GM12875 (cell line): ENCODE measurements around the gene AGPAT1.
"Not testable (repeated sequence)": the region's sequence is repeated elsewhere in the genome, so short reads cannot be mapped to it uniquely, and the experiment has no call there.

ENCODE experiments used
- H3K4me3 ChIP-seq: one replicate; pipeline ENCODE4 v1.5.1; 2011; ENCODE audit warnings: low read depth, low read length, control low read depth
- TF ChIP-seq, protein P1 (sequence below): IDR thresholded peaks from 2 replicates; pipeline ENCODE4 v1.5.1; 2011; ENCODE audit warnings: low read depth, mild to moderate bottlenecking, control low read depth, inconsistent platforms, low read length, moderate library complexity, borderline replicate concordance; ENCODE audit not compliant: insufficient read depth

Gene AGPAT1

DNA sequence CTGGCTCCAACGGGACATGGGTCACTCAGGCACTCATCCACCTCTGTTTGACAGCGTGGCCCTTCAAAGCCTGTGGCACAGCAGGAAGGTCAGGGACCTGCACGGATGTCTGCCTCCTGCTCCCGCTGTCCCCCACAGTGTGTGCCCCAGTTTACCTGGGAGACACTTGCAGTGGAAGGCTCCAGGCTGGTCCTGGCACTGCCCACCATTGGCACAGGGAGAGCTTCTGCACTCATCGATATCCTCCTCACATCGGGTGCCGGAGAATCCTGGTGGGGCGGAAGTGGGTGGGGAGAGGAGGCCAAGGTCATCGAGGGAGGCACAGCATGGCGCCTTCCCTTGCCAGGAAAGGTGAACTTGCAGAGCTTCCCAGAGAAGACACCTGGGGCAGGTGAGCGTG, 41.1 kb upstream of the AGPAT1 start:
- no peak overlapping the region for H3K4me3 ChIP-seq
- TF ChIP-seq, protein P1, sequence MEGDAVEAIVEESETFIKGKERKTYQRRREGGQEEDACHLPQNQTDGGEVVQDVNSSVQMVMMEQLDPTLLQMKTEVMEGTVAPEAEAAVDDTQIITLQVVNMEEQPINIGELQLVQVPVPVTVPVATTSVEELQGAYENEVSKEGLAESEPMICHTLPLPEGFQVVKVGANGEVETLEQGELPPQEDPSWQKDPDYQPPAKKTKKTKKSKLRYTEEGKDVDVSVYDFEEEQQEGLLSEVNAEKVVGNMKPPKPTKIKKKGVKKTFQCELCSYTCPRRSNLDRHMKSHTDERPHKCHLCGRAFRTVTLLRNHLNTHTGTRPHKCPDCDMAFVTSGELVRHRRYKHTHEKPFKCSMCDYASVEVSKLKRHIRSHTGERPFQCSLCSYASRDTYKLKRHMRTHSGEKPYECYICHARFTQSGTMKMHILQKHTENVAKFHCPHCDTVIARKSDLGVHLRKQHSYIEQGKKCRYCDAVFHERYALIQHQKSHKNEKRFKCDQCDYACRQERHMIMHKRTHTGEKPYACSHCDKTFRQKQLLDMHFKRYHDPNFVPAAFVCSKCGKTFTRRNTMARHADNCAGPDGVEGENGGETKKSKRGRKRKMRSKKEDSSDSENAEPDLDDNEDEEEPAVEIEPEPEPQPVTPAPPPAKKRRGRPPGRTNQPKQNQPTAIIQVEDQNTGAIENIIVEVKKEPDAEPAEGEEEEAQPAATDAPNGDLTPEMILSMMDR: no peak

DNA sequence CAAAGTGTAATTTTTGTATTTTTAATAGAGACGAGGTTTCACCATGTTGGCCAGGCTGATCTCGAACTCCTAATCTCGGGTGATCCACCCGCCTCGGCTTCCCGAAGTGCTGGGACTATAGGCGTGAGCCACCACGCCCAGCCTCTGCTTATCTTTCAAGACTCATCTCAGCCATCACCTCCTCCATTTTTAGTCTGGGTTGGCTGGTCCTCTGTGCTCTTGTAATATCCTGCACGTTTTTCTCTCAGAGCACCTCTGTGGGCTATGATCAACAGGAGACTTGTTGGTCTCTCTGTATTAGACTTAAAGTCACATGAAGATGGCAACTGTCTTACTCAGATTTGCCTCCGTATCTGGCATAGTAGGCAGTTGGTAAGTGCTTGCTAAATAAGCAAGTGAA, 40.4 kb upstream of the AGPAT1 start:
- TF ChIP-seq, protein P1: no peak
- no peak overlapping the region for H3K4me3 ChIP-seq

DNA sequence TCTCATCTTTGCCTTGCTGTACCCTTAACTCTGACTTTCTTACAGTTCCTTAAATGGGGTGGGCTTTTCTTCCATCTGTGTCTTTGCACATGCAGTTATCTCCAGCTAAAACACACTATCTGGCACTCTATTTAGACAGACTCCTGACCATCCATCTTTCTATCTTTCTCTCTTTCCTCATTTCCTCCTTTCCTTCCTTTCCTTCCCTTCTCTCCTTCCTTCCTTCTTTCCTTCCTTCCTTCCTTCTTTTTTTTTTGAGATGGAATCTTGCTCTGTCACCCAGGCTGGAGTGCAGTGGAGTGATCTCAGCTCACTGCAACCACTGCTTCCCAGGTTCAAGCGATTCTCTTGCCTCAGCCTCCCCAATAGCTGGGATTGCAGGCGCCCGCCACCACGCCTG, 39.7 kb upstream of the AGPAT1 start:
- TF ChIP-seq, protein P1: no peak
- no peak overlapping the region for H3K4me3 ChIP-seq

DNA sequence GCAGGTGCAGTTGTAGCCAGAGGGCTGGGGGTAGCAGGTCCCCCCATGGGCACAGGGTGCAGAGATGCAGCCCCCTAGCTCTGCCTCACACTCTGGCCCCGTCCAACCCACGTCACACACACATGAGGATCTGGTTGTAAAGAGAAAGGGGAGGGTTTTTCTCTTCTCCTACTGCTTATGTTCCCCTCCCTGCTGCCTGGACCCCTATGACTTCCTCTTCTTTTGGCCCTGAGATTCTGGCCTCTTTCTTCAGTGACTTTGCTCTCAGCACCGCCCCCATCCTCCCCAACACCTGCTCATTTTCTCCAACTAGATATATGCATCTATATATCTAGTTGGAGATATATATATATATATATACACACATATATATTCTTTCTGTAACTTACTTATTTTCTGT, 38.2 kb upstream of the AGPAT1 start:
- no peak overlapping the region for H3K4me3 ChIP-seq
- TF ChIP-seq, protein P1: no peak

DNA sequence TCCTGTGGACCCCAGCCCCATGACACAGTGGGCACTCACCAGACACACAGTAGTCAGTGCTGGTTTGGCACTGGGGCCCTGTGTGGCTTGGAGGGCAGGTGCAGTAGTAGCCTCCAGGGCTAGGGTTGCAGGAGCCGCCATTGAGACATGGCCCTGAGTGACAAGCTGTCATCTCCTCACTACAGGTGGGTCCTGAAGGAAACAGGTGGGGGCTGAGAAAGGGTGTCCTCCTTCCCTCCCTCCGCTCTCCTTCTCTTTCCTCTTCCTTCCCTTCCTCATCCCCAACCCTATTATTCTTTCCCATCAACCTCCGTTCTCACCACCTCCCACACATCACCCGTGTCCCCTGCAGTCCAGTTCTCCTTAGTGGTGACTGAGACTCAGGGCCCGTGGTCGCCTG, 37.8 kb upstream of the AGPAT1 start:
- TF ChIP-seq, protein P1: no peak
- H3K4me3 ChIP-seq: no peak overlapping the region

DNA sequence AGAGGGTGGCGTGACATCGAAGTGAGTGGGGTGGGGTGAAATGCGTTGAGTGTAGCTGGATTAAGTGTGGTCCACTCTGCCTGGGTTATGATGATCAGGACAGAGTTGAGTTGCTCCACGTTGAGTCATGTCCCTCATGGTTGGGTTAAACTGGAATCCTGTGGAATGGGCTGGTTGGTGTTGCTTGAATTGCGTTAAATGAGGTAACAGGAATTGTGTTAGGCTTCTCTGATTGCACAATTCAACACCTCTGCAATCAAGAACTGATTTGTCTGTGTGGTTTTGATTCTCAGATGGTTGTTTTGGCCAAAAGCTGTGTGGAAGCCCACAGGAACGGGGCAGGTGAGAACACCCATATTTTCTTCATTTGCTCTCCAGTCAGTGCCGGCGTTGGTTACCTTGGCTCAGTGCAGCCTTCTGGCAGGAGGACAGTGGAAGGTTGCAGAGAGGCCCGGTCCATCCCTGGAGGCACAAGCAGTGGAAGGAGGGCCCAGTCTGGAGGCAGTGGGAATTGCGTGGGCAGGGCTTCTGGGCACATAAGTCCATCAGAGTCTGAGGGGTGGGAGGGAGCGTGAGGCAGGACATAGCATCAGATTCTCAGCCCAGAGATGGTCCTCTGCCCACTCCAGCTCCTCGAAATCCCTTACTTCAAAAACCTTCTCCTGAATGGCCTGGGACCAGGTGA, 36.3 kb upstream of the AGPAT1 start:
- H3K4me3 ChIP-seq: no peak overlapping the region
- TF ChIP-seq, protein P1: no peak

DNA sequence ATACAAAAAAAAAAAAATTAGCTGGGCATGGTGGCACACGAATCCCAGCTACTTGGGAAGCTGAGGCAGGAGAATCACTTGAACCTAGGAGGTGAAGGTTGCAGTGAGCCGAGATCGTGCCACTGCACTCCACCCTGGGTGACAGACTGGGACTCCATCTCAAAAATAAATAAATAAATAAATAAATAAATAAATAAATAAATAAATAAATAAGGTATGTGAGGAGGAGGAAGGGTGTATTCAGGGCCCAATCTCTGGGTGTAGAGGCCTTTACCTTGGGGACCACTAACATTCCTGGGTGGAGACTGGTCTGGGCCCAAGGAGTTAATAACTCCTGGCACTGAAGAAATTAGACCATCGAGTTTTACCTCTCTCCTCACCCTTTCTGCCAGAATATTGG, 35.5 kb upstream of the AGPAT1 start:
- H3K4me3 ChIP-seq: not testable (repeated sequence)

DNA sequence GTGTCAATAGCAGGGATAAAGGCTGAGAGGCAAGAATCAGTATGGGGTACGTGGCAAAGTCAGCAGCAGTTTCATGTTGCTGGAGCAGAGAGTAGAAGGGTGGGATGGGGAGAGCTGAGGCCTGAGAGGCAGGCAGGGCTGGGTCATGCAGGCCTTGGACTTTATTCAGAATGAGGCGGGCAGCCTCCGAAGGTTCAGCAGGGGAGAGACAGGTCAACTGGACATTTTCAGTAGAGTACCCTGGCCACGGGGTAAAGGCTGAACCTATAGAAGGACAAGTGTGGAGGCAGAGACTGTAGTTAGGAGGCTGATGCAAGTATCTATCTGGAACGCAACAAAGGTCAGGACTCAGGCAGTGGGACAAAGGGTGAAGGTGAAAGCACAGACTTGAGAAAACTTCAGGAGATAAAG, 34.3 kb upstream of the AGPAT1 start:
- H3K4me3 ChIP-seq: no peak overlapping the region
- TF ChIP-seq, protein P1: no peak
